GM19240 (cell line): ENCODE results near the gene CRYBG1.
"Not testable (repeated sequence)": the region's sequence is repeated elsewhere in the genome, so short reads cannot be mapped to it uniquely, and the experiment has no call there.

ENCODE experiments used
- DNase-seq: peaks from one replicate; pipeline ENCODE4 v3.0.0; 2011; ENCODE audit warnings: low spot score; ENCODE audit not compliant: insufficient read length

The CRYBG1 gene

DNA sequence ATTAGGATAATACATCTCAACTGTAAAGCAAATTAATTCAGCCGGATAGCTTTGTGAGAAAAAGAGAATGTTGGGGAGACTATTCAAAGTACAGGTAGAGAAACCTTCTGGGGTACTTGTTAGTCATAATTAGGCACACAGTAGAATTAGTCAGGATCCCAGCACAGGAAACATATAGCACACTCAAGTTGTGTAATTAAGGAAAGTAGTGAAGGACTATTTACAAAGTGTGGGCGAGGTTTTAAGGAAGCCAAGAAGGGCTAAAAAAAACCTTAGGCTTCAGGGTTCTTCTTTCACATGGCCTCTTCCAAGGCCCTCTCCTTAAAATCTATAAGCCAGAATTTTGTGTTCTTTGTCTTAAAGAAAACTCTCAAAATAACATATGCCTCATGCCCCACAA, 142.0 kb downstream of the CRYBG1 start:
- DNase-seq, result no peak

GRCh38 chr6:106508277-106508676, 147.8 kb downstream of the CRYBG1 start:
- no peak for DNase-seq

- no peak for DNase-seq
These were observed 148.3 kb downstream of the CRYBG1 start for GRCh38 chr6:106508834-106509233.

GRCh38 chr6:106509420-106510089, 149.0 kb downstream of the CRYBG1 start:
- no peak for DNase-seq

DNA sequence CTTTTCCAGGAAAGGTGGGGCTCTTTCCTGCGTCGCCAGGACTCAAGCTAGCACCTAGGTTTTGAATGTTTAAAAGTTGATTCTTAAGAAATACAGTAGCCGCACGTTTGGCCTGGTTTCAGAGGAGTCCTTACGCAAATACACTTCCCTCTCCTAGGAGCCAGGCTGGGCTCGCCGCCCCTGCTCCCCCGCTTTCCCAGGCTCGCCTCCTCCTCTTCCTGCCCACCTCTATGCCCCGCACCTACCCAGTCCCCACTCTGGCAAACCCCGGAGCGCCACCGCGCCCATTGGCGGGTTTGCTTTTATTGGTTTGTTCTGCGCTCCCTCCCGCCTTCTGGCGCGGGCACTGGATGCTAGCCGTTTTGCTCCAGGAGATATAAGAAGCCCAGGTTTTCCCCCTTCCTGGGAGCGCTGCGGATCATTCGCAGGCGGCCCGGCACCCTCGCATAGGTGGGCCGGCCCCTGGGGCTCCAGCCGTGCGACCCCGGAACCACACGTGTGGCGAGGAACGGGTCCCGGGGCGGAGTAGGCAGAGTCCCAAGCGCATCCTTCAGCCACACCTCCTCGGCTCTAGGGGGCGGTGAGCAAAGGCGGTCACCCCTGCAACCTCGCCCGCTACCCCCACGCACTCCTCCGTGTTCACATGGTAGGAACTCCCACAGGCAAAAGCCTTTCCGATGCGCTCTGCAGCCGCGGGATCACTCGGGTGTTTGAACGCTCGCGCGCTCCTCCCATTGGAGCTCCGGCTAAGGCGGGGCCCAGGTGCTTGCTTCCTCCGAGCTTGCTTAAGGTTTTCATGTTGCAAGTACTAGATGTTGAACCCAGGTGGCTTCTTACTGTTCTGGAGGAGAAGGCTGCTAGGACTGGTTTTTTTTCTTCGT, 149.8 kb downstream of the CRYBG1 start:
- no peak for DNase-seq

DNA sequence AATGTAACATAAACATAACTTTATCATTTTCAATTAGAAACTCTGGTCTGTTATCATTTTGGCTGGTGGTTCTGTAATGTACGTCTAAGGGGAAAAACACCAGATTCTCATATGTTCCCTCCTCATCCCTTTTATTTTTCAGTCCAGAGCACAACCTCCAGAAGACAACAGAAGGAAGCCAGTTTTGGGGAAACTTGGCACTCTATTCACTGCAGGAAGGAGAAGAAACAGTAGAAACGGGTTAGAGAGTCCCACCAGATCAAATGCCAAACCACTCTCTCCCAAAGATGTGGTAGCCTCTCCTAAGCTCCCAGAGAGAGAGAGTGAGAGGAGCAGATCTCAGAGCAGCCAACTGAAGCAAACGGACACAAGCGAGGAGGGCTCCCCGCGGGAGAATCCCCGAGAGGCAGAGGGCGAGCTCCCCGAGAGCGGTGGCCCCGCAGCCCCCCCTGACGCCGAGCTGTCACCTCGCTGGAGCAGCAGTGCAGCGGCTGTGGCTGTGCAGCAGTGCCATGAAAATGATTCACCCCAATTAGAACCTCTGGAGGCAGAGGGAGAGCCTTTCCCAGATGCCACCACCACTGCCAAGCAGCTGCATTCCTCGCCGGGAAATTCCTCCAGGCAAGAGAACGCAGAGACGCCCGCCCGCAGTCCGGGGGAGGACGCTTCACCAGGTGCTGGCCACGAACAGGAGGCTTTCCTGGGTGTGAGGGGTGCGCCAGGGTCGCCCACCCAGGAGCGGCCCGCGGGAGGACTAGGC, 151.0 kb downstream of the CRYBG1 start:
- no peak for DNase-seq

- DNase-seq, result no peak
These were observed 151.8 kb downstream of the CRYBG1 start for GRCh38 chr6:106512048-106512967.

- no peak for DNase-seq
These were observed 152.6 kb downstream of the CRYBG1 start for GRCh38 chr6:106512968-106513574.

- no peak for DNase-seq
These were observed 153.5 kb downstream of the CRYBG1 start for GRCh38 chr6:106513808-106514582.

GRCh38 chr6:106514583-106514885, 154.0 kb downstream of the CRYBG1 start:
- no peak for DNase-seq

GRCh38 chr6:106515582-106515981, 155.1 kb downstream of the CRYBG1 start:
- DNase-seq, result not testable (repeated sequence)

DNA sequence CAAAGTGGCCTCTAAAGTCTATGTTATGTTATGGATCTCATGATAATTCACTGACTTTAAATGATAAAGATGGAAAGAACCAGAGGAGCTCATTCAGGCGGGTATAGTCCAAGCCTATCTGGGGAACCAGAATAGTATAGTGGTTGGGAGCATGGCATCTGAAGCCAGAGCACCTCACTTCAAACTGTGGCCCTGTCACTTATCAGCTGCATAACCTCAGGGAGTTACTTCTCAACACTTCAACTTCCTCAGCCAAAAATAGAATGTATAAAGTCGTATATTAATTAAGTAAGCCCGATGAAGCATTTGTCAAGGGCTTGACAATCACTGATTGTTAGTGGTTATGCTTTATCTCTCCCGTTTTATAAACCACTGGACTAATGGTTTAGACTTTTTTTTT, 156.1 kb downstream of the CRYBG1 start:
- no peak for DNase-seq

DNA sequence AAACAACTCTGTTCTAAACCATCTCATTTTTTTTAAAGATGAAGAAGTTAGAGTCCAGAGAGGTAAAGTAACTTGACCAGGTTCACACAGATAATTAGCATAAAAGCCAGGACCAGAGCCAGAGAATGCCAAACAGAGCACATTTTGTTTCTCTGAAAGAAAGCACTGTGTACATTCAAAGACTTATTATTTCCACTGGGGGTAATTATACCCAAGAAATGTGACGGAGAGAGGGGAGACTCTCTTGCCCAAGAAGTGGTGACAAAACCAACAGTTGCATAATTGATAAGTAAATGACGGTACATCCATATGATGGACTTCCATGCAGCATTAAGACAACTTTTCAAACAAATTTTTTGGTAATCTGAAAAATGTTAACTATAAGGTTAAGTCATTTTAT, 157.2 kb downstream of the CRYBG1 start:
- DNase-seq, result no peak

DNA sequence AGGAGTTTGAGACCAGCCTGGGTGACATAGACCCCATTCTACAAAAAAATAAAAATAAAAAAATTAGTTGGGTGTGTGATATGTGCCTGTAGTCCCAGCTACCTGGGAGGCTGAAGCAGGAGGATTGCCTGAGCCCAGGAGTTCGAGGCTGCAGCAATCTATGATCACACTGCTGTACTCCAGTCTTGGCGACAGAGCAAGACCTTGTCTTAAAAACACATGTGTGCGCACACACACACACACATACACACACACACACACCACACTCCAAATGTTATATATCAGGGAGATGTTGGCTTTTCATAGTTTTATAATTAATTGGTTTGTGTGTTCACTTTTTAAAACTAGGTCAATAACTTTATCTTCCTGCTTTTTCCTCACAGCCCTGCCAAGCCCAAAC, 158.2 kb downstream of the CRYBG1 start:
- no peak for DNase-seq

DNA sequence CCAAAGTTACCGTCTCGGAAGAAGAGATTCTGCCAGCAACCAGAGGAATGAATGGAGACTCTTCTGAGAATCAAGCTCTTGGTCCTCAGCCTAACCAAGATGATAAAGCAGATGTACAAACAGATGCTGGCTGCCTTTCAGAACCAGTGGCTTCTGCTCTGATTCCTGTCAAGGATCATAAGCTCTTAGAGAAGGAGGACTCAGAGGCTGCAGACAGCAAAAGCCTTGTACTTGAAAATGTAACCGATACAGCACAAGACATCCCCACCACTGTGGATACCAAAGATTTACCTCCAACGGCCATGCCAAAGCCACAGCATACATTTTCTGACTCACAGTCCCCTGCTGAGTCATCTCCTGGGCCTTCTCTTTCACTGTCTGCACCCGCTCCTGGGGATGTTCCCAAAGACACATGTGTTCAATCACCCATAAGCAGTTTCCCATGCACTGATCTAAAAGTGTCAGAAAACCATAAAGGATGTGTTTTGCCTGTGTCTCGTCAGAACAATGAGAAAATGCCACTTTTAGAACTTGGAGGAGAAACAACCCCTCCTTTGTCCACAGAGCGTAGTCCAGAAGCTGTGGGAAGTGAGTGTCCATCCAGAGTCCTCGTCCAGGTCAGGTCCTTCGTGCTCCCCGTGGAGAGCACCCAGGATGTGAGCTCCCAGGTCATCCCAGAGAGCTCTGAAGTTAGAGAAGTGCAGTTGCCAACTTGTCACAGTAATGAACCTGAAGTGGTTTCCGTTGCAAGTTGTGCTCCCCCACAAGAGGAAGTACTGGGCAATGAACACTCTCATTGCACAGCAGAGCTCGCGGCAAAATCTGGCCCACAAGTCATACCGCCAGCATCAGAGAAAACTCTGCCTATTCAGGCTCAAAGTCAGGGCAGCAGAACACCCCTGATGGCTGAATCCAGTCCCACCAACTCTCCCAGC, 159.2 kb downstream of the CRYBG1 start:
- no peak for DNase-seq

DNA sequence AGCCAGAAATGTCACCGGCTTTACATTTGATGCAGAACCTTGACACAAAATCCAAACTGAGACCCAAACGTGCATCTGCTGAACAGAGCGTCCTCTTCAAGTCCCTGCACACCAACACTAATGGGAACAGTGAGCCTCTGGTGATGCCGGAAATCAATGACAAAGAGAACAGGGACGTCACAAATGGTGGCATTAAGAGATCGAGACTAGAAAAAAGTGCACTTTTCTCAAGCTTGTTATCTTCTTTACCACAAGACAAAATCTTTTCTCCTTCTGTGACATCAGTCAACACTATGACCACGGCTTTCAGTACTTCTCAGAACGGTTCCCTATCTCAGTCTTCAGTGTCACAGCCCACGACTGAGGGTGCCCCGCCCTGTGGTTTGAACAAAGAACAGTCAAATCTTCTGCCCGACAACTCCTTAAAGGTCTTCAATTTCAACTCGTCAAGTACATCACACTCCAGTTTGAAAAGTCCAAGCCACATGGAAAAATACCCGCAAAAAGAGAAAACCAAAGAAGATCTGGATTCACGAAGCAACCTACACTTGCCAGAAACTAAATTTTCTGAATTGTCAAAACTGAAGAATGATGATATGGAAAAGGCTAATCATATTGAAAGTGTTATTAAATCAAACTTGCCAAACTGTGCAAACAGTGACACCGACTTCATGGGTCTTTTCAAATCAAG, 160.3 kb downstream of the CRYBG1 start:
- DNase-seq, result no peak

DNA sequence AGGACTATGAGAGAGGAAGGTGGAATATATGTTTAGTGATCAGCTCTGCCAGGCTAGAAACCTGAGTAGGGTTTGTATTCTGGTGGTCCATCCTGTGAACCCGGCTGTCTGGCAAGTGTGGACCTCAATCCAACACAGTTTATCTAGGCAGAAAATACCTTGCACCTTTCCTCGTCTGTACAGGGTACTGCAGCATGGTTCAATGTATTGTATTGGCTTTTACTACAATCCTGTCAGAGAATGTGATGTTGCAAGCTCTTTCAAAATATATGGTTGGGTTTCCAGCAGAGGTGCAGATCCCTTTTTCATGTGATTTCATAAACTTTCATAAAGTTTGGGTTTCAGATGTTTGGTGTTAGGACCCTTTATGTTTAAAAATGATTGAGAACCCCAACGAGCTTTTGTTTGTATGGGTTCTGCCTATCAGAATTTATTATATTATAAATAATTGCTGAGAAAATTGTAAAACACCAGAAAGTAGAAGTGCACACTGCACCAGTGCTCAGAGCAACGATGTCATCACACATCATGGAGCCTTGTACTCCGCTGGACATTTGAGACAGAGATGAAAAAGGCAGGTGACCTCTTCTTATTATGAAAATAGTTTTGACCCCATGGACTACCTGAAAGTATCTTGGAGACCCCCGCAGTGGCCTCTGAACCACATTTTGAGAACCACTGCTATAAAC, 162.2 kb downstream of the CRYBG1 start:
- DNase-seq, result no peak
